A204.1 (cell line): Measurements from ENCODE around the gene SSRP1.
"Not testable (repeated sequence)": the region's sequence is repeated elsewhere in the genome, so short reads cannot be mapped to it uniquely, and the experiment has no call there.

Source experiments
- FAIRE-seq: peaks from 2 replicates; lab custom pipeline; 2012; peaks lifted over from hg19 to GRCh38; lab: Jason Lieb, UNC

The SSRP1 gene

GRCh38 chr11:57338142-57338541 lies 2.5 kb upstream of the SSRP1 start, which contains the start of gene P2RX3:
Gene P2RX3, plus strand, starts transcription at chr11:57338352. Its CDS starts 199 bp downstream, at chr11:57338551.
- no peak for FAIRE-seq

DNA sequence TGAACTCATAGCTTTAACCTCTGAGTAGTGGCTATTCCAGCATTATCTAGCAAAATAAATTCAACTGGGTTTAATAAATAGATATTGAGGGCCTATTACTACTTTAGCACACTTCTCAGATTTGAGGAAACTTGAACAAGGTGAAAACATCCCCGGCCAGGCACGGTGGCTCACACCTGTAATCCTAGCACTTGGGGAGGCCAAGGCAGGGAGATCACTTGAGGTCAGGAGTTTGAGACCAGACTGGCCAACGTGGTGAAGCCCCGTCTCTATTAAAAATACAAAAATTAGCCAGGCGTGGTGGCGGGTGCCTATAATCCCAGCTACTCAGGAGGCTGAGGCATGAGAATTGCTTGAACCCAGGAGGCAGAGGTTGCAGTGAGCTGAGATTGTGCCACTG lies 1.2 kb upstream of the SSRP1 start:
- FAIRE-seq = not testable (repeated sequence)

- no peak for FAIRE-seq
These were observed 497 bp upstream of the SSRP1 start for GRCh38 chr11:57336111-57336666.

DNA sequence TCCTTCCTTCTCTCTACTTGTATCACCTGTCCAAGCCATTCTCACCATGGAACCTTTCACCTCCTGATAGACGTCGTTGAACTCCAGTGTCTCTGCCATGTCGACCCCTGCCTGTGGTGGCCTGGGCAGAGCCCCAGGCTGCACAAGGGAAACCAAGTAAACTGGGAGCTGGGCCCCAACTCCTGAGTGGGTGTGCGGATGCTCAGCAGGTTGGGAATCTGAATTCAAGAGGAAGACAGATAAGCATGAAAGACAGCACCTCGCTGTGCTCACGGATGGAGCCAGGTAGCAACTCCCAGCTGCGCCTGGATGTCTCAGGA lies 709 bp downstream of the SSRP1 start:
- no peak for FAIRE-seq

GRCh38 chr11:57332694-57333440 lies 2.8 kb downstream of the SSRP1 start:
- no peak for FAIRE-seq

DNA sequence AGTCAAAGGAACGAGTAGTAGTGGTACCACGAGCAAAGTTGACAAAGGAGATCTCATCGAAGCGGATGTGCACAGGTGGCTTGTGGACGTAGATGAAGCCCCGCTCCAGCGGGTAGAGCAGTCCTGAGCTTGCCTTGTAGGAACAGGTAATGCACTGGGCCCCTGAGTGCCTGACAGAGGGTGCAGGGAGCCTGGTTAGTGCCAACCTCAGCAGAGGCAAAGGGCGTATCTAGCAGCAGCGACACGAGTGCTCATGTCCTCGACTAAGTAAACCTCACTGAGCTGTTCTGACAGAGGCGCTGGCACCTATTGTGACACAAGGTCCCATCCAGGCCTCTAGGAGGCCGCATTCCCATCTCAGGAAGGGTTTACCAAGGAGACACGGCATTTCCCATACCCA lies 4.0 kb downstream of the SSRP1 start:
- no peak for FAIRE-seq

DNA sequence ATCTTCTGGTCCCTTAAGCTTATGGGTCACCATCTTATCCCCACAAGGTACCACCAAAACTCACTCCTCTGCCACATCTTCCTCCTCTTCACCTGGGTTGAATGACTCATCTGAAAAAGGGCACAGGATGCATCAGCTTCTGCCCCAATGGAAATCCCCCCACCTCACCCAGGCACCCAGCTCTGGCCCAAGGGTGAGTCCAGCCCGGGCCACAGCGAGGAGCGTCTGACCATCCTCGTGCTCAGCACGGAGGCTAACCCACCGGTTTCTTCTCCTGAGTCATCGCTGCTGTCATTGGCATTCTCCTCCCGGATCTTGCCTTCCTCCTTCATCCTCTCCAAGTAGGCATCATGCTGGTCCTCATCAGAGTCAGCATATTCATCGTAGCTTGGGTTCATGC lies 5.7 kb downstream of the SSRP1 start:
- FAIRE-seq = no peak

DNA sequence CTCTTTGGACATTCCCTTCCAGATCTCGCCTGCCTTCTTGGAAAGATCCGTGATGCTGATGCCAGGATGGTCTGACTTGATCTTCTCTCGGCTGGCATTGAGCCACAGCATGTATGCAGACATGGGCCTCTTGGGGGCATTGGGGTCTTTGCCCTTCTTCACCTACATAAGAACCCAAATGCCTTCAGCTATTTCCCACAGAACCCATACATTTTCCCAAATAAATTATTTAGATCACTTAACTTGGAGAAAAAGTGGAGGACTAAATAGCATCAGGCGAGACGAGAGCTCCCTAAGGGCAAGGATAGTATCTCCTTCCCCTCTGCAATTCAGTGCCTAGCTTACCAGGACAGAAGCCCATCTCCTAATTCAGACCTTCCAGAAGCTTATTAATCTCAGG lies 8.0 kb downstream of the SSRP1 start:
- no peak for FAIRE-seq

DNA sequence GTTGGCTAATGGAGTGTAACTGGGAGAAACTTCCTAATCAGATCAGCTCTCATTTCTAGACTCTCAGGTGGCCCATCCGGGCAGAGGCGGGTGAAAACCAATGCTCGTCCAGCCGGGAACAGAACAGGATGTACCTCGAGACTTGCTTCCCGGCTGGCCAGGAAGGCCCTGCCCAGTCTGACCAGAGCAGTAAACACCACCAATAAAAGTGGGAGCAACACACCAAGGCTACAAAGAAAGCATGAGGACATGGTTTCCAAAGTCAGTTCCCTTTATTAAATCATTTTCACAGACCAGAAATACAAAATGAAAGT lies 10.0 kb downstream of the SSRP1 start:
- no peak for FAIRE-seq

- FAIRE-seq = peak; percentile 79
These were observed 10.6 kb downstream of the SSRP1 start, which contains the start of gene TNKS1BP1 for GRCh38 chr11:57324886-57325734. Gene TNKS1BP1, minus strand, starts transcription at chr11:57324952. Its CDS starts 3,067 bp downstream, at chr11:57321885.

DNA sequence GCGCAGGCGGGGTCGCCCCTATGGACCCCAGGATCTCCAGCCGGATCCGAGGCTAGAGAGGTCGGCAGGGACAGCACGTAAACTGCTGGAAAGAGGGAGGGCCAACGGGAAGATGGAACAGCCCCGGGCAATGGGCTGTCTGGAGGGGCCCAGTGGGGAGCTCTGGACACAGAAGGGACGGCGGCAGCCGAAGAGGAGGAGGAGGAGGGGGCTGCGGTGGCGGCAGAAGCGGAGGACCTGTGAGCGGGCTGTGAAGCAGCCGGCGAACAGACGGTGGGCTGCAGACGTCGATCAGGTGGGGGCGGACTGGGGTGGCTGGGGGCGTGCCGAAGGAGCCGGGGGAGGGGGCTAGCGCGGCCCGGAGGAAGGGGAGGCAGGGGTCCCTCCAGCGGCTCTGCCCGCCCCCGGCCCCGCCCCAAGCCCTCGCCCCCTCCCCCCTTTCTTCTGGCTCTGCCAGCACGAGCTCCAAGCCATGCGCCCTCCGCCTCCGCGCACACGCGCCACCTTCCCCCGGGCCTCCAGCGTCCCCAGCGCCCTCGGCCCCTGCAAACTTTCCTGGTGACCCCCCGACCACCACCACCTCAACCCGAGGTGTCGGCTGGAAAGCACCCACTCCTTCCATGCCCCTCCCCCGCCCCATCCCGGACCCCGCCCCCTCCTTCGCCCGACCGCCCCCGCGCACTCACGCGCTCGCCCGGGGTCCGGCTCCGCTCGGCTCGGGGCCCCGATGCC lies 11.4 kb downstream of the SSRP1 start:
- no peak for FAIRE-seq

GRCh38 chr11:57323855-57324153 lies 11.9 kb downstream of the SSRP1 start:
- no peak for FAIRE-seq

DNA sequence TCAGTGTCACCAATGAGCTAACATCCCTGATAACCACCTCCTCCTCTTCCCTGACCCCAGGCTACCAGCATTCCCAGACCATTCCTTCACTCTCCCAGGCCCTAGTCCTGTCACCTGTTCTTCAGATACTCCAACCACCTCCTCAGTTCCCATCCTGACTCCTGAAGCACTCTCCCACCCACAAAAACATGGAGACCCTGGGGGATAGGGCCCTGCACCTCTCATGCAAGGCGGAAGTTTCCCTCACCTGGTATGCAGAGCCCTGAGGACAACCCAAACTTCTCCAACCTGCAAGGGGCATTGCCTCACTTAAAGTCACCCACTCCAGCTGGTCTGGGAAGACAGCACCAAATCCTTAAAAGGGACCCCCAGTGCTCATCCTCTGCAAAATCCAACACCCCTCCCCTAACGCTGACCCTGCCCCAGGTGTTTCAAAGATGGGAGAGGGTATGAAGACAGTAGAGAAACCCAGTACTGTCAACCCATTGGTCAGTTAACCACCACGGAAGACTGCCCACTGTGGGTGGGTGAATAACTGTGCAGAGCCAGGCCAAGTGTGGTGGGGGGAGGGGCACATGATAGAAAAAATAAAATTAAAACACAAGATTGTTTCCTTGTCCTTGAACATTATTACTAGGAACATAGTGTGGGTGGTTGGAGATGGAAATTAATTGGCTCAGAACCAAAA lies 12.4 kb downstream of the SSRP1 start:
- no peak for FAIRE-seq

- FAIRE-seq = peak; percentile 94
These were observed 13.2 kb downstream of the SSRP1 start for GRCh38 chr11:57322256-57323166.

DNA sequence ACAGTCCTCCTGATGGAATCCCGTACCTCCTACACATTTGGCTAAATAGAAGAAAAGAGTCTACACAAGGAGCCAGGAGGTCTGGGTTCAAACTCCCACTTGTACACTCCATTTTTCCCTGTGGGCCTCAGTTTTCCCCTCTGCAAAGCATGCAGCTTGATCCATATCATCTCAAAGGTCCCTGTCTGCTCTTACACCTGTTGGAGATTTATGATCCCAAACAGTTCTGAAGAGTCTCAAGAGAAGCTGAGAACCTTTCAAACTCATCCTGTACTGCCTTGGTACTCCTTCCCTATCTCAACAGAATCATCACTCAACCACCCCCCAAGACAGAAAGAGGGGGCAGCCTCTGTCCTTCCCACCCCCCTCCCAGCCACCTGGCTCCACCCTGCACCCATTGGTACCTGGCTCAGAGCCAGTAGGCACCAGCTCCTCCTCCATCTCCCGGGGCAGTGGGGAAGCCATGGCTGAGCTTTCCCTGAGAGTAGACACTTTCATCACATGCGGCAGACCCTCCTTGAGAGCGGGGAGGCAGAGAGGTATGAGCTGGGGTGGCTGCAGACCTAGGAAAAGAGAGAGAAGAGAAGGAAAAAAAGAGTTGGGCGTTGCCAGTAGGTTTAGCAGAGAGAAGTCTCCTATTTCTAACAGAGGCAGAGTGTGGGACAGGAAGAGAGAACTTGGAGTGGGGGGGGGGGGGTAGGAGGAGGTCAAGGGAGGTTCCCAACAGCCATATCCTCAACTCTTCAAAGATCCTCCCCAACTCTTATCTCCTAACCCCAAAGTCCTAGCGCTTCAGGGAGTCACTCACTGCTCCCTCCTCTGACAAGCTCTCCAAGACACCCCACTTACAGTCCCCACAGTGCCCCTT lies 14.1 kb downstream of the SSRP1 start:
- FAIRE-seq = no peak

DNA sequence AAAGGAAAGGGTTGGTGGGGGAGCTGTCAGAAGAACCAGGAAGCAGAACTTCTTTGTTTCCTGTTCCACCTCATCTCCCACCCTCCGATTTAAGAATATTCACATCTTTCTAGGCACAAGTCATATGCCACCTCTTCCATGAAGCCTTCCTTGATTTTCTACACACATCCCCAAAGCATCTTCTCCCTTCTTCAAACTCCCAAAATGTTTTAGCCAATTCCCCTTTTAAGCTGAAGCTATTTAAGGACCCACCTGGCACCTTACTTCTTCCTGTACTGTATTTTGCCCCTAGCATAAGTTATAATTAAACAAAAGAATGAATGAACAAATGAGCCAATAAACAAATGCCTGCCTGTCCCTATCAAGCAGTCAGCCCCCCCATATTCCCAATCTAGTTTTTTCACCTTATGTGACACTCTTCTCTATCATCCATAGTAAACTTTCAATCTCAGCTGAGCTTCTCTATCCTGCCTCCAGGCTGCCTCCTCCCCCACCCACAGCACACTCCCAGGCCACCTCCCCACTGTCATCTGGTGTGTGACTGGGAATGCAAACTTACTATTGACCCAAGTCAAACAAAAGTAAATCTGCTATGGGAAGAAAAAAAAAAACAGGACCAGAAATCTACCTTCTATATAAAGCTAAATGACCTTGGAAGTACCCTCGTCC lies 14.8 kb downstream of the SSRP1 start:
- FAIRE-seq = no peak

- no peak for FAIRE-seq
These were observed 15.5 kb downstream of the SSRP1 start for GRCh38 chr11:57320067-57320718.

DNA sequence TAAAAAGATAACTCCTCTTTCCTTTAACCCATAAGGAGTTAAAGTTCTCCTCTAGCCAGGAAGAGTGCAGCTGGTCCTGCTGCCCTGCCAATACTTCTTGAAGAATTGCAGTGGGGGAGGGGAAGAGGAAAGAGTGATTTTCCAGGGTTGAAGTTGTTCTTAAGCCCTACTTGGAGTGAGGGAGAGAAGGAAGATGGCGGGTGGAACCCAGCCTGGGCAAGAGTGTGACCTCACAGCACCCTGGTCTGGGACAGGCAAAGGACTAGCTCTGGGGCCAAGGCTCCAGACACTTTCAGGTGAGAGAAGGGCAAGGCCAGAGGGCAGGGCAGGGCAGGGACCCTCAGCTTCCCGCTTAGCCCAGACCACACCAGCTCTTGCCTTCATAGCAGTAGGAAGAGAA lies 17.5 kb downstream of the SSRP1 start:
- FAIRE-seq = no peak

DNA sequence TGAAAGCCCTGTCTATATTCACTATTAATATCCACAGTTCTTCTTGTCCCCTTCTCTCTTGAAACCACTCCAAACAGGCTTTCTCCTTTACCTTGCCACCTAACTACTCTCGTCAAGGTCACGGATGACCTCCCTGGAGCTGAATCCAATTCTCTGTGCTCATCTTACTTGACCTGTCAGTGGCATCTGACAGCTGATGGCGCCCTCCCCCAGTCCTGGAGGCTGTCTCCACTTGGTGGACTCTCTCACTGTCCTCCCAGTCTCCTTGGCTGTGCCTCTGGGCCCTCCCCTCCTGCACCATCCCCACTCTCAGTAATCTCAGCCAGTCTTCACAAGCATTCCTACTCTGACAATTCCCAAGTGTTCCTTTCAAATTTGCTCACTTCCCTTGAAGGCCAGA lies 19.7 kb downstream of the SSRP1 start:
- FAIRE-seq = no peak
